ENCODE results near the gene ERO1B.

- TF ChIP-seq CTCF (IDR thresholded peaks at IDR 0.05; ENCODE audit: low read length), result no peak
- TF ChIP-seq EZH2 (IDR thresholded peaks at IDR 0.05; ENCODE audit: borderline replicate concordance, low read length), result no peak
Observed at GRCh38 chr1:236287757-236288619, 6.2 kb upstream of the ERO1B start.

All from OCI-LY1 (cell line).